HG03521 (cell line): ENCODE results near the gene TSPAN12.

Experiments used
- ATAC-seq: cut with Tn5 transposase; IDR thresholded peaks from one replicate; pipeline ENCODE4 v1.9.1; 2021; ENCODE audit warnings: mild to moderate bottlenecking, moderate library complexity; ENCODE audit not compliant: unreplicated experiment

TSPAN12 gene

DNA sequence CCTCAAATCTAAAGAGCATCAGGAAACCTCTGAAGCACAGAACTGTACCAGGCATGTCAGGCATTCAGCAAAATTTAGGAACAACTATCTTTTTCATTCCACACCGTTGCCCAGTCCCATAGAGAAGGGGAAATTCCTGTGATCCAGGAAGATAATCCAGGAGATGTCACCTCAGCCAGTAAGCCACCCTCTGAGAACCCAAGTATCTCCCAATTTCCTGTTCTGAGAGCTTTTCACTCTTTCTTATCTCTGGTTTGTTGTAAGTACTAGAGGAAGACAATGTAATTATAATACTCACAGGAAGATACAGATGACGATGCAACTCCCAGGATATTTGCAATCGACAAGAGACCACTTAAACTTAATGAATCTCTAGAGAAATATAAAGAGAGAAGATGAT, 97.1 kb downstream of the TSPAN12 start:
- no peak for ATAC-seq

DNA sequence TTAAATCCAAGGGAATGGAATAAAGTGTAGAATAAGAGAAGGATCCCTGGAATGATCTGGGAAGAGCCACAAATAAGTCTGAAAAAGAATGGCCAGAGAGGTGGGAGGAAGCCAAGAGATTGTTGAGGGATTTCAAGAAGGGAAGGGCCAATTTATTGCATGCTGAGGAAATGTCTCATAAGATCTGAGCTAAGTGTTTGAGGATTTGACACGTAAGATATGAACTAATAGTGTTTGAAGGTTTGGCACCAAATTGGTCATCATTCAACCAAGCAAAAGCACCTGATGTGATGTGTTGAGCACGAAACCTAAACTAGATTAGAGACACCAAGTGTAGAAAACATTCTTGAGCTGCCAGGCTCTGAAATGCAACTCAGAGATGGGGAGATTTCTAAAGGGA, 97.9 kb downstream of the TSPAN12 start:
- peak; percentile 54 for ATAC-seq

DNA sequence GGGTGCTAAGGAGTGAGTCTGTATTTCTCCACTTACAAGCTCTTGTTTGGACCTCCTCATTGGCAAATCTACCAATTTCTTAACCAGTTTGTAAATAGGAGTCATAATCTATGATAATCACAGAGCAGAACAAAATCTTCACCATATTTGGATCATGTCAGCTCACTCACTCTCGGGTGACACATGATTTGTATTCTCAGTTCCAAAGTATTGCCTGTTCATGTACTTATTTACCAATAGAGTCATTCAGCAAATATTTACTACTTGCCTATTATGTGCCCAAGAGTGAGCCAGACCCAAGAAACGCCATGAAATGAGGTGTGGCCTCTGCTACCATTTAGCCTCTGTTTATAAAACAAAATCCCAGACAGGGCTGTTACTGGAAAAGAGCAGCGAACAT, 114.8 kb downstream of the TSPAN12 start:
- no peak for ATAC-seq

DNA sequence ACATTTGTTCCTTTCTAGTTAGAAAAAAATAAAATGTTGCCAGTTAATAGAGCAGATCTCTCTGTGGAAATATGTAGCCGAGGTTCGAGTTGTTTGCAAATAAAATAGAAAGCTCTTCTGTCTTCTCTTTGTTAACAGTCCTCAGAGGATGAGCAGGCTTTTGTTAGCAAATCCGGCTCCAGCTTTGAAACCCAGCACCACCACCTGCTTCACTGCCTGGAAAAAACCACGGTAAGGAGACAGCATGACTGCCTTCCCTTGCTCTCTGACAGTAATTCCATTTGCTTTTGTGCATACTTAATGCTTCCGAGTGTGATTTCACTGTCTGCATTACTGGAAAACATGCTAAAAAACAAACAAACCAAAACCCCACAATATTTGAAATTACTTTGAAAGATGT, 115.6 kb downstream of the TSPAN12 start:
- no peak for ATAC-seq

DNA sequence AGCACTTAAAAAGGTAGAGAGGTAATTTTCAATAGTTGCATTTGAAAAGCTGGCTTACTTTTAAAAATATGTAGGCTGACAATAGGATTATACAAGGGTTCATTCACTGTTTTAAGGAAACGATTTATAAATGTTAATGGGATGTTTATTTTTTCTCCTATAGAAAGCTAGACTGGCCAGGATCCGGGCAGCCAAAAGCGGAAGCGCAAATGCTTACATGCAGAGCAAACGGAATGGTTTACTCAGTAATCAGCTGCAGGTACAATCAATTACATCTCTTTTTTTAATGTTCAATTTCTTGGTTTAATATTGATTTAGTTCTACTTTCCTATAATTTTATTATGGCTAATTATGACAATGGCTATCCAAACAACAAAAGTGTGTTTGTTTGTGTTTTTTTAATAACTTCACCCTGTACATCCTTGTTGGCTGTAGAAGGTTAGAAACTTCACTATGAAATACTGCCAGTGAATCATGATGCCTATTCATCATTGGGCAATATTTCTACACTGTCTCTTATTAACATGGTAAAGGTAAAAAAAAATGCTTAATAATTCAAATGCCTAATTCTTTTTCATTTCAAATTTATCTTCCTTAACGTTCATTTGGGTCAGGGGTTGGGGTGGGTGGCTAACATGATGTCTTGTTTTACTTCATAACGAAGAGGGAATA, 116.4 kb downstream of the TSPAN12 start:
- no peak for ATAC-seq

DNA sequence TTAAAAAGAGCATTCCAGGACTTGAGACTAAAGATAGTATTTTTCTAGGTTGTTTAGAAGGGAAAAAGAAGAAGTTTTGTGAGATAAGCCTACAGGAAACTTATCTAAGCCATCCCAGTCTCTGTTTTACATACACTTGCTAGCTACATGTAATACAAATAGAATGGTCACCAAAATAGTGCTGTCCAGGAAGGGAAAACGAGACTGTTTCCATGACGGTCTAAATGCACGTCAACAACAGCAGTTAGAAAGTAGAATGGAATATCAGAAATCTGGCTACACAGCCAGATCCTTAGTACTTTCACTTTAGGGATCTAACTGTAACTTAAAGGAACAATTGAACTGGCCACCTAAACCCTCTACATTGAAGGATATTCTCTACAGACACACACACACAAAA, 117.6 kb downstream of the TSPAN12 start:
- ATAC-seq = no peak

DNA sequence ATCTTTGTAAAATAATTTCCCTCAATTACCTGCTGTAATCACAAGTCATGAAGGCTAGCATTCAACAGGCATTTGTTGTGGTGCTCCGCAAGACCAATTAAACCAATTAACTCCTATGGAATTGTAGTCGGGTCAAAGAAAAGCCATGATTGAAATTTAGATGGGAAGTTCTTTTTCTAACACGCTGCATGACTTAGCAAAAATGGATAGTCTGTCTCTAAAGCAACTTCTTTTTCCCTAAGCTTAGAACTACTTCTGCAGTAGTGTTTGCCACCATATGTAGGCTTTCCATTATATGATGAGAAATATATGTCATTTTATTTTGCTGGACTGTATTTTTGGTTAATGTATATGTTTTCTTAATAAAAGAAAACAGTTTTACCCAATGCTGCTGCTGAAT, 119.1 kb downstream of the TSPAN12 start:
- no peak for ATAC-seq
